ENCODE data around the gene DUS2.
"Not testable (repeated sequence)": the region's sequence is repeated elsewhere in the genome, so short reads cannot be mapped to it uniquely, and the experiment has no call there.

DUS2 gene

GRCh38 chr16:68113059-68113761, 90.1 kb downstream of the DUS2 start:
- TF ChIP-seq, protein P1, sequence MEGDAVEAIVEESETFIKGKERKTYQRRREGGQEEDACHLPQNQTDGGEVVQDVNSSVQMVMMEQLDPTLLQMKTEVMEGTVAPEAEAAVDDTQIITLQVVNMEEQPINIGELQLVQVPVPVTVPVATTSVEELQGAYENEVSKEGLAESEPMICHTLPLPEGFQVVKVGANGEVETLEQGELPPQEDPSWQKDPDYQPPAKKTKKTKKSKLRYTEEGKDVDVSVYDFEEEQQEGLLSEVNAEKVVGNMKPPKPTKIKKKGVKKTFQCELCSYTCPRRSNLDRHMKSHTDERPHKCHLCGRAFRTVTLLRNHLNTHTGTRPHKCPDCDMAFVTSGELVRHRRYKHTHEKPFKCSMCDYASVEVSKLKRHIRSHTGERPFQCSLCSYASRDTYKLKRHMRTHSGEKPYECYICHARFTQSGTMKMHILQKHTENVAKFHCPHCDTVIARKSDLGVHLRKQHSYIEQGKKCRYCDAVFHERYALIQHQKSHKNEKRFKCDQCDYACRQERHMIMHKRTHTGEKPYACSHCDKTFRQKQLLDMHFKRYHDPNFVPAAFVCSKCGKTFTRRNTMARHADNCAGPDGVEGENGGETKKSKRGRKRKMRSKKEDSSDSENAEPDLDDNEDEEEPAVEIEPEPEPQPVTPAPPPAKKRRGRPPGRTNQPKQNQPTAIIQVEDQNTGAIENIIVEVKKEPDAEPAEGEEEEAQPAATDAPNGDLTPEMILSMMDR (IDR thresholded peaks at IDR 0.05; ENCODE audit: low read depth, low read length, missing control alignments): no peak
- no peaks in the 10 kb centered on the region for H3K27me3 ChIP-seq (replicated peaks)
- in situ Hi-C loops (cut with HindIII; ENCODE audit: low pct_ligation_motif_present, low sequenced_read_pairs): no loop called here
- H3K36me3 ChIP-seq (replicated peaks): no peaks in the 10 kb centered on the region
- DNase-seq: no peak
- no peak overlapping the region for H3K27ac ChIP-seq
- H3K4me3 ChIP-seq (ENCODE audit: low read depth, low read length): no peak overlapping the region

DNA sequence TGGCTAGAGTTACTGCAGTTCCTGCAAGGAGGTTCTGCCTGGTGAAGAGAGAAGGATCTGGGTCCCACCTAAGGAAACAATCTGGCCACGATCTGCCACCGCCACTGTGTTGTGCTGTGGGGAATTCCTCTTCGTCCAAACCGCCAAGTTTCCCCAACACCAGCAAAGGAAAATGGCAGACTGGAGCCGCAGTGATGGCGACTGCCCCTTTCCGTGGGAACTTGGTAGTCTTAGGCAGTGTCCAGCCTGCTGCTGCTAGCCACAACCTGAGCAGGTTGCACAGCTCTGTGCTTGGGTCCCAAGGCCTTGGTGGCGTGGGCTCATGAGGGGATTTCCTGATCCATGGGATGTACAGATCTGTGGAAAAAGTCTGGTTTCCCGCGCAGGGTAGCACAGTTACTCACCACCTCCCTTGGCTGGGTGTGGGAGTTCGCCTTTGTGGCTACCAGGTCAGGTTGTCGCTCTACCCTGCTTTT, 90.7 kb downstream of the DUS2 start:
- Histone ChIP-seq H3K4me3 (ENCODE audit: low read depth, low read length) (no peak overlapping the region), H3K36me3 (replicated peaks) (no peaks in the 10 kb centered on the region), H3K27me3 (replicated peaks) (no peaks in the 10 kb centered on the region), H3K27ac (no peak overlapping the region)
- in situ Hi-C loops (cut with HindIII; ENCODE audit: low pct_ligation_motif_present, low sequenced_read_pairs): no loop called here
- DNase-seq: no peak
- TF ChIP-seq, protein P1 (IDR thresholded peaks at IDR 0.05; ENCODE audit: low read depth, low read length, missing control alignments): no peak

DNA sequence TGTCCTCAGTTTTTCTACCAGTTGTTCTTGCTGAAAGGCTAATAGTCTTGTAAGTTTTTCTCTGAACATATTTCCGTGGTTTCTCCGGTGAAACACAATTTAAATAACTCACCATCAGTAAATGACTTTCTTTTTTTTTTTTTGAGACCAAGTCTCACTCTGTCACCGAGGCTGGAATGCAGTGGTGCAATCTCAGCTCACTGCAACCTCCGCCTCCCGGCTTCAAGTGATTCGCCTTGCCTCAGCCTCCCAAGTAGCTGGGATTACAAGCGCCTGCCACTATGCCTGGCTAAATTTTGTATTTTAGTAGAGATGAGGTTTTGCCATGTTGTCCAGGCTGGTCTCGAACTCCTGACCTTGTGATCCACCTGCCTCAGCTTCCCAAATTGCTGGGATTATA, 91.9 kb downstream of the DUS2 start:
- DNase-seq; in situ Hi-C loops (cut with HindIII; ENCODE audit: low pct_ligation_motif_present, low sequenced_read_pairs); H3K27me3 ChIP-seq (replicated peaks): not testable (repeated sequence)

DNA sequence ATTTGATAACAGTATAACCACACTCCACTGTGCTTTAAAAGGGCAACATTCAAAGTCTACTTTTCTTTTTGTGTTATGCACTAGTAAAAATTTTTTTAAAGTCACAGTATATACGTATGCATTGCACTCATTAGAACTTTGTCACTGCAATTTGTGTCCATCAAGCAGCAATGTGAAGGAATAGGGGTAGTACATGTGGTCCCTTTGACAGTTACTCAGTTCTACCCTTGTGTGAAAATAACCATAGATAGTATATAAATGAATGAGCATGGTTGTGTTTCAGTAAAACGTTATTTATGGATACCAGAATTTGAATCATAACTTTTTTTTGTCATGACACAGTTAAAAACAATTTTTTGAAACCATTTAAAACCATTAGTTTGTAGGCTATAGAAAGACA, 92.8 kb downstream of the DUS2 start:
- Histone ChIP-seq H3K36me3 (replicated peaks) (no peaks in the 10 kb centered on the region), H3K27me3 (replicated peaks) (no peaks in the 10 kb centered on the region), H3K27ac (no peak overlapping the region), H3K4me3 (ENCODE audit: low read depth, low read length) (no peak overlapping the region)
- DNase-seq: no peak
- TF ChIP-seq, protein P1 (IDR thresholded peaks at IDR 0.05; ENCODE audit: low read depth, low read length, missing control alignments): no peak
- in situ Hi-C loops (cut with HindIII; ENCODE audit: low pct_ligation_motif_present, low sequenced_read_pairs): no loop called here

More for the DNA sequence above, 91.9 kb downstream of the DUS2 start:
- H3K36me3 ChIP-seq (replicated peaks); H3K27ac ChIP-seq; H3K4me3 ChIP-seq (ENCODE audit: low read depth, low read length): not testable (repeated sequence)

- TF ChIP-seq, protein P1 (IDR thresholded peaks at IDR 0.05; ENCODE audit: low read depth, low read length, missing control alignments): peak; percentile 67
- in situ Hi-C loops (cut with HindIII; ENCODE audit: low pct_ligation_motif_present, low sequenced_read_pairs): no loop called here
- no peaks in the 10 kb centered on the region for H3K27me3 ChIP-seq (replicated peaks)
- no peak for DNase-seq
- H3K36me3 ChIP-seq (replicated peaks): no peaks in the 10 kb centered on the region
- H3K27ac ChIP-seq: no peak overlapping the region
- H3K4me3 ChIP-seq (ENCODE audit: low read depth, low read length): no peak overlapping the region
These were observed 93.3 kb downstream of the DUS2 start for GRCh38 chr16:68116256-68116867.

DNA sequence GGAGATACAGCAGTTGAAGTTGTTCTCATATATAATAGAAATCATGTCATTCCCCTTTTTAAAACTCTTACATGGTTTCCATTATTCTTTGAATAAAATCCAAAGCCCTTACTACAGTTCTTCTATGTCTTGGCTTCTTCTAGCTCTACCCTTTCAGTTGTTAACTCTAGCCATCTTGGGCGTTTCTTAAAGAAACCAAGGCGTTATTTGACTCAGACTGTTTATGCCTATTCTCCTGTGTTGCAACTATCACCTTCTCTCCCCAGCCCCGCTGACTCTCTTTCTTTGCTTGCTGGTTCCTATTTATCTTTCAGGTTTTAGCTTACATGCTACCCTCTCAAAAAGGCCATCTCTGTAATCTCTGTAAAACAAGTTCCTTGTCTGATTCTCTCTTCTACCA, 94.8 kb downstream of the DUS2 start:
- in situ Hi-C loops (cut with HindIII; ENCODE audit: low pct_ligation_motif_present, low sequenced_read_pairs): no loop called here
- no peak overlapping the region for H3K27ac ChIP-seq
- DNase-seq: no peak
- no peak overlapping the region for H3K4me3 ChIP-seq (ENCODE audit: low read depth, low read length)
- TF ChIP-seq, protein P1 (IDR thresholded peaks at IDR 0.05; ENCODE audit: low read depth, low read length, missing control alignments): no peak
- no peaks in the 10 kb centered on the region for H3K27me3 ChIP-seq (replicated peaks)
- H3K36me3 ChIP-seq (replicated peaks): no peaks in the 10 kb centered on the region

DNA sequence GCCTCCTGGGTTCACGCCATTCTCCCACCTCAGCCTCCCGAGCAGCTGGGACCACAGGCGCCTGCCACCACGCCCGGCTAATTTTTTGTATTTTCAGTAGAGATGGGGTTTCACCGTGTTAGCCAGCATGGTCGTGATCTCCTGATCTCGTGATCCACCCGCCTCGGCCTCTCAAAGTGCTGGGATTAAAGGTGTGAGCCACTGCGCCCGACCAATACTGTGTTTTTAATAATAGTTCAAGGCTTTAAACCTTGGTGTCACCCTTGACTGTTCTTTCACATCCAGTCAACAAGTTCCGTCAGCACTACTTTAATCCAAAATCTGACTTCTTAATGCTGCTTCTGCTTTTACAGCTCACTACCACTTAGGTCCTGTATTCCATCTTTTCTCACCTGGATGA, 95.9 kb downstream of the DUS2 start:
- H3K27ac ChIP-seq; H3K27me3 ChIP-seq (replicated peaks); in situ Hi-C loops (cut with HindIII; ENCODE audit: low pct_ligation_motif_present, low sequenced_read_pairs); DNase-seq; H3K36me3 ChIP-seq (replicated peaks); H3K4me3 ChIP-seq (ENCODE audit: low read depth, low read length): not testable (repeated sequence)

DNA sequence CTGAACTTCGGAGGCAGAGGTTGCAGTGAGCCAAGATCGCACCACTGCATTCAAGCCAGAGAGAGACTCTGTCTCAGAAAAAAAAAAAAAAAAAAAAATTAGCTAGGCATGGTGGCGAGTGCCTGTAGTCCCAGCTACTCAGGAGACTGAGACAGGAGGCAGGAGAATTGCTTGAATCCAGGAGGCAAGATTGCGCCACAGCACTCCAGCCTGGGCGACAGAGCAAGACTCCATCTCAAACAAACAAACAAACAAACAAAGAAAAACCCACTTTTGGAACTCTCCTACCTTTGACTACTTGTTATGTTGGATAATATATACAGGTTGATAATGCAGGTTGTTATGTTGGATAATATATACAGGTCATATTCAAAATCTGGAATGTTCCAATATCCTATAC, 97.4 kb downstream of the DUS2 start:
- DNase-seq; H3K4me3 ChIP-seq (ENCODE audit: low read depth, low read length); H3K36me3 ChIP-seq (replicated peaks); H3K27ac ChIP-seq; H3K27me3 ChIP-seq (replicated peaks); in situ Hi-C loops (cut with HindIII; ENCODE audit: low pct_ligation_motif_present, low sequenced_read_pairs): not testable (repeated sequence)

Data from brain microvascular endothelial cell (primary cell).